Superior temporal gyrus (tissue), 1 donor: ENCODE data around the gene KIAA1328.
"Not testable (repeated sequence)": the region's sequence is repeated elsewhere in the genome, so short reads cannot be mapped to it uniquely, and the experiment has no call there.

Experiments
- DNase-seq: peaks from one replicate; pipeline ENCODE4 v3.0.0-alpha.2; 2016; ENCODE audit errors: extremely low spot score

KIAA1328 gene

GRCh38 chr18:36825526-36825925, 3.4 kb upstream of the KIAA1328 start:
- DNase-seq, result no peak

GRCh38 chr18:36826556-36826955, 2.4 kb upstream of the KIAA1328 start:
- DNase-seq, result no peak

GRCh38 chr18:36828157-36828629, 734 bp upstream of the KIAA1328 start:
- no peak for DNase-seq

- DNase-seq, result peak; percentile 58
Measured at GRCh38 chr18:36829362-36830157, 633 bp downstream of the KIAA1328 start.

GRCh38 chr18:36830158-36830495, 1.2 kb downstream of the KIAA1328 start:
- no peak for DNase-seq

GRCh38 chr18:36831139-36831538, 2.2 kb downstream of the KIAA1328 start:
- DNase-seq, result no peak

- DNase-seq, result no peak
Measured at GRCh38 chr18:36833120-36833519, 4.2 kb downstream of the KIAA1328 start.

- DNase-seq, result peak; percentile 55
Measured at GRCh38 chr18:36835927-36836326, 7.0 kb downstream of the KIAA1328 start.

- no peak for DNase-seq
Measured at GRCh38 chr18:36839835-36840234, 10.9 kb downstream of the KIAA1328 start.

GRCh38 chr18:36843199-36843598, 14.3 kb downstream of the KIAA1328 start:
- DNase-seq, result no peak

GRCh38 chr18:36843784-36844183, 14.9 kb downstream of the KIAA1328 start:
- DNase-seq, result no peak

- no peak for DNase-seq
Measured at GRCh38 chr18:36848609-36849008, 19.7 kb downstream of the KIAA1328 start.

- DNase-seq, result no peak
Measured at GRCh38 chr18:36849288-36850006, 20.5 kb downstream of the KIAA1328 start.

- DNase-seq, result no peak
Measured at GRCh38 chr18:36850527-36851201, 21.7 kb downstream of the KIAA1328 start.

- no peak for DNase-seq
Measured at GRCh38 chr18:36851202-36851590, 22.3 kb downstream of the KIAA1328 start.

- no peak for DNase-seq
Measured at GRCh38 chr18:36856815-36857214, 27.9 kb downstream of the KIAA1328 start.

GRCh38 chr18:36862182-36862581, 33.3 kb downstream of the KIAA1328 start:
- no peak for DNase-seq

GRCh38 chr18:36867056-36867455, 38.1 kb downstream of the KIAA1328 start:
- peak; percentile 73 for DNase-seq

GRCh38 chr18:36871801-36872200, 42.9 kb downstream of the KIAA1328 start:
- DNase-seq, result no peak

GRCh38 chr18:36872329-36872728, 43.4 kb downstream of the KIAA1328 start:
- DNase-seq, result no peak

GRCh38 chr18:36873826-36874225, 44.9 kb downstream of the KIAA1328 start:
- DNase-seq, result not testable (repeated sequence)

- not testable (repeated sequence) for DNase-seq
Measured at GRCh38 chr18:36879796-36880195, 50.9 kb downstream of the KIAA1328 start.

- DNase-seq, result no peak
Measured at GRCh38 chr18:36885981-36886380, 57.1 kb downstream of the KIAA1328 start.
